Measurements from ENCODE around the gene NELL1. TPM values are rescaled to one million over a fixed set of nuclear protein-coding genes. Genes with fewer than 3 reads are reported as not detected.

NELL1 gene
- total RNA-seq, 1 donor from 2014 or later: not detected

DNA sequence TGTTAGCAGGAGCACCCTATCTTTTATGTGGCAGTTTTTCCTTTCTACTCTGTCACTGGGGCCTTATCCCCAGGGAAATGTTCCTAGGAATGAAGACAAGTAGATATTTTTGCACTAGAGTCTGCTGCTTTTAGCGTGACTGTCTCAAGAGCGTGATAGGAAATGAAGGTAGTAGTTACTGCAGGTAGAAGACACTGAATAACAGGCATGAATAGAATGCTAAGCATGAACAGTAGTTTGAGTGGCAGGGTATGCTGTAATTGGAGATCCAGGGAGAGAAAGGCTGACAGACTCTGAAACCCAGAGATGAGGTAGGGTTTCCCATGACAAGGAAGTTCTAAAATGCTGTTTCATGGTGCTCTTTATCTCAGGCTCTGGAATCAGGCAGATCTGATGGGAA lies 475.1 kb downstream of the NELL1 start:
- intact Hi-C loops (cut with micrococcal nuclease): no loop called here
- H3K27ac Mint-ChIP-seq: no peak overlapping the region

DNA sequence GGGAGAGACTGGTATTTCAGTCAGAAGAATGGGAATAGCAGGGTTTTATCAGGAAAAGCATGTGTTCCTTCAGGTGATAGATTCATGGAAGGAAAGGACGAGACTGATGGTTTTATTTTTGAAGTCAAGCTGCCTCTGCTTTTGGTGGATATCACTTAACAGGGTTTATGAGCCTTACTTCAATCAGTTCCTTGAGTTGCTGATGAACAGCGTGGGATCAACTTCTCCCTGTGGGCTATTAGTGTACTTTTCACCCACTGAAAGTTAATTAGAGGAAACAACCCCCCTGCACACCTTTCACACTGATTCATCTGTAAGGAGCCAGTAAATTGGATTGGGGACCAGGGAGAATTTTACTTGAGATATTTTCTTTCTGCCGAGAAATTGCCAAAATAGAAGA lies 479.0 kb downstream of the NELL1 start:
- CTCF ChIA-PET: no interaction called here

More for the DNA sequence above, 475.1 kb downstream of the NELL1 start:
- no peaks in the 10 kb centered on the region for H3K4me1 Mint-ChIP-seq
- no peak for DNase-seq
- ATAC-seq (ENCODE audit: low read depth): no peak
- H3K27me3 Mint-ChIP-seq: no peaks in the 10 kb centered on the region
- H3K4me3 Mint-ChIP-seq: no peak overlapping the region
- TF ChIP-seq, protein P1, sequence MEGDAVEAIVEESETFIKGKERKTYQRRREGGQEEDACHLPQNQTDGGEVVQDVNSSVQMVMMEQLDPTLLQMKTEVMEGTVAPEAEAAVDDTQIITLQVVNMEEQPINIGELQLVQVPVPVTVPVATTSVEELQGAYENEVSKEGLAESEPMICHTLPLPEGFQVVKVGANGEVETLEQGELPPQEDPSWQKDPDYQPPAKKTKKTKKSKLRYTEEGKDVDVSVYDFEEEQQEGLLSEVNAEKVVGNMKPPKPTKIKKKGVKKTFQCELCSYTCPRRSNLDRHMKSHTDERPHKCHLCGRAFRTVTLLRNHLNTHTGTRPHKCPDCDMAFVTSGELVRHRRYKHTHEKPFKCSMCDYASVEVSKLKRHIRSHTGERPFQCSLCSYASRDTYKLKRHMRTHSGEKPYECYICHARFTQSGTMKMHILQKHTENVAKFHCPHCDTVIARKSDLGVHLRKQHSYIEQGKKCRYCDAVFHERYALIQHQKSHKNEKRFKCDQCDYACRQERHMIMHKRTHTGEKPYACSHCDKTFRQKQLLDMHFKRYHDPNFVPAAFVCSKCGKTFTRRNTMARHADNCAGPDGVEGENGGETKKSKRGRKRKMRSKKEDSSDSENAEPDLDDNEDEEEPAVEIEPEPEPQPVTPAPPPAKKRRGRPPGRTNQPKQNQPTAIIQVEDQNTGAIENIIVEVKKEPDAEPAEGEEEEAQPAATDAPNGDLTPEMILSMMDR (IDR thresholded peaks at IDR 0.05): no peak
- H3K9me3 Mint-ChIP-seq: peaks cover 2% of the 10 kb centered on the region
- no peaks in the 10 kb centered on the region for H3K36me3 Mint-ChIP-seq (ENCODE audit: low read depth)
- CTCF ChIA-PET: no interaction called here
- POLR2A ChIA-PET: no interaction called here

DNA sequence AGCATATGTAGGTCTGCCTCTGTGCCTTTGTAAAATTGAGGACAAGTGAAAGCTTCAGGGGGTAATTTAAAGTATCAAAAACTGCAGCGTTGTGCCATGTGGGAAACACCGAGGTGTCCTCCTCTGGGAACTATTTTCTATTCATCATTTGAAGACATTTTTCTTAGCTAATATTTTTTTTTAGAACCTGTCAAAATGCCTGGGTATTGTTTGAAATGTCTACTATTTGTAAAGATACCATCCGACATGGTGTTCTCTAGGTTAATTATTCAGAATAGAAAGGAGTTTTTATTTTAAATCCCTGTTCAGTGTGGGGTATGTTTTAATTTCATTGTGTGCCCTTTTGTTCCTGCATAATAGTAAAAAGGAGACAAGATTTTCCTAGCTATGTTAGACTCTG lies 490.8 kb downstream of the NELL1 start:
- CTCF ChIA-PET: no interaction called here
- TF ChIP-seq, protein P1 (IDR thresholded peaks at IDR 0.05): no peak
- H3K4me3 Mint-ChIP-seq: no peak overlapping the region
- no peaks in the 10 kb centered on the region for H3K36me3 Mint-ChIP-seq (ENCODE audit: low read depth)
- POLR2A ChIA-PET: no interaction called here
- no peaks in the 10 kb centered on the region for H3K9me3 Mint-ChIP-seq
- H3K4me1 Mint-ChIP-seq: no peaks in the 10 kb centered on the region
- DNase-seq (no peak), ATAC-seq (ENCODE audit: low read depth) (no peak)
- H3K27ac Mint-ChIP-seq: no peak overlapping the region
- H3K27me3 Mint-ChIP-seq: no peaks in the 10 kb centered on the region
- intact Hi-C loops (cut with micrococcal nuclease): no loop called here

More for the DNA sequence above, 479.0 kb downstream of the NELL1 start:
- TF ChIP-seq, protein P1 (IDR thresholded peaks at IDR 0.05): no peak
- Mint-ChIP-seq H3K36me3 (ENCODE audit: low read depth) (no peaks in the 10 kb centered on the region), H3K4me3 (no peak overlapping the region), H3K27ac (no peak overlapping the region), H3K9me3 (peaks cover 5% of the 10 kb centered on the region), H3K27me3 (no peaks in the 10 kb centered on the region), H3K4me1 (no peaks in the 10 kb centered on the region)
- ATAC-seq (ENCODE audit: low read depth): no peak
- no peak for DNase-seq
- intact Hi-C loops (cut with micrococcal nuclease): no loop called here
- POLR2A ChIA-PET: no interaction called here

DNA sequence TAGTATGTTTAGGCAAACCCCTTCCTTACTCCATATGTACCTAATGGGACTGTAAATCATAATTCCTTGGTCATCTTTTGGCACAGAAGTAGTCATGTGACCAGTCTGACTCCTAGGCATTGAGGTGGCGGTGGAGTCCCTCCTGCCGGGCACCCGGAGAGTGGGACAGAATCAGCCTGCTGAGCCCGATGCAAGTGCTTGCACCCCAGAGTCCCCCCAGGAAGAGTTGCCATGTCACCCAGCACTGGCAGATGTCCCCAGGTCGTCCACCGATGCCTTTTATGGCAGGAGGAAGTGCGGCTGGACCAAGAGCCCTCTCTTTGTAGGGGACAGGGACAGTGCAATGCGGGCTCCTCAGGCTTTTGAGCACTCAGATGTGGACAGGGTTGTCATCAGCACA lies 500.3 kb downstream of the NELL1 start:
- no peaks in the 10 kb centered on the region for H3K27me3 Mint-ChIP-seq
- TF ChIP-seq, protein P1 (IDR thresholded peaks at IDR 0.05): no peak
- ATAC-seq (ENCODE audit: low read depth): no peak
- ChIA-PET CTCF (no interaction called here), POLR2A (no interaction called here)
- no peaks in the 10 kb centered on the region for H3K4me1 Mint-ChIP-seq
- H3K36me3 Mint-ChIP-seq (ENCODE audit: low read depth): no peaks in the 10 kb centered on the region
- no peak for DNase-seq
- no peak overlapping the region for H3K4me3 Mint-ChIP-seq
- intact Hi-C loops (cut with micrococcal nuclease): no loop called here
- peaks cover 4% of the 10 kb centered on the region for H3K9me3 Mint-ChIP-seq
- no peak overlapping the region for H3K27ac Mint-ChIP-seq

DNA sequence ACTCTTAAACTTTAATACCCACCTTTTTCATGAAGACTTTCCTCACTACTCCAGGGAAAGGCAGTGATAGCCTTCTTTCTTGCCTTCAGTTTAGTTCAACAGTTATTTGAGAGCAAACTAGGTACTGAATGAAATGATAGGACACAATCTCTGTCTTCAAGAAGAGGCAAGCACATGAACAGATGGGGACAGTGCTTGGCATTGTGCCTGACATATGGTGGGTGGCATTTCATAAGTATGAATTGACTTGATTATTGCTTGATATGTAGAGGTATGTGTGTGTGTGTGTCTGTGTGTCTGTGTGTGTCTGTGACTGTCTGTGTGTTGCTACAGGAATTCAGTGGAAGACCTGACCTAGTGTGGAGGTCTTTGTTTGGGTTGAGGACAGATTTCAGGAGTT lies 504.1 kb downstream of the NELL1 start:
- Mint-ChIP-seq H3K27me3 (no peaks in the 10 kb centered on the region), H3K4me1 (no peaks in the 10 kb centered on the region), H3K9me3 (peaks cover 5% of the 10 kb centered on the region), H3K27ac (no peak overlapping the region), H3K4me3 (no peak overlapping the region), H3K36me3 (ENCODE audit: low read depth) (no peaks in the 10 kb centered on the region)
- intact Hi-C loops (cut with micrococcal nuclease): no loop called here
- TF ChIP-seq, protein P1 (IDR thresholded peaks at IDR 0.05): no peak
- POLR2A ChIA-PET: no interaction called here
- no peak for DNase-seq
- ATAC-seq (ENCODE audit: low read depth): no peak
- CTCF ChIA-PET: no interaction called here
